Endothelial cell of umbilical vein (primary cell): ENCODE results near the gene SLC2A1. TPM values are rescaled to one million over a fixed set of nuclear protein-coding genes. Genes with fewer than 3 reads are reported as not detected.

ENCODE experiments used
- BruUV-seq: library from RNA; stranded (reverse); fragments of 400-500 nt; replicated peaks from 2 replicates; lab custom pipeline; 2021; lab: Mats Ljungman, UMichigan
- CTCF ChIA-PET: fragments of 300-600, 350-600 bp; sonication (Branson Sonifier 250); formaldehyde crosslinking; loops from one replicate; lab custom pipeline; 2021; ENCODE audit warnings: antibody characterized with exemption, inconsistent platforms; lab: Charles Lee
- POLR2A ChIA-PET: fragments of 300-600, 350-600 bp; sonication (Branson Sonifier 250); formaldehyde crosslinking; loops from one replicate; lab custom pipeline; 2021; ENCODE audit warnings: antibody characterized with exemption, inconsistent platforms; lab: Charles Lee
- DNase-seq: peaks from one replicate; pipeline ENCODE4 v3.0.0-alpha.2; 2011; ENCODE audit warnings: low read depth, low spot score
- FAIRE-seq: peaks from 2 replicates; lab custom pipeline; 2011; peaks lifted over from hg19 to GRCh38; lab: Jason Lieb, UNC
- H2AFZ ChIP-seq: 2 replicates; pipeline ENCODE4 v1.6.0; 2012; ENCODE audit warnings: low read depth, low read length, control low read depth, inconsistent platforms
- H3K27ac ChIP-seq: 2 replicates; pipeline ENCODE4 v1.5.1; 2011; ENCODE audit warnings: low read depth, mild to moderate bottlenecking, control low read depth, low read length, moderate library complexity; ENCODE audit not compliant: insufficient read depth
- H3K27me3 ChIP-seq, 2 experiments: 2 replicates each; pipeline versions ENCODE4 v1.6.0 to v1.6.1; 2011; ENCODE audit warnings: low read length in 2 of 2, mixed read lengths in 1 of 2; ENCODE audit not compliant: control insufficient read depth in 2 of 2, insufficient read depth in 2 of 2
- H3K36me3 ChIP-seq, 2 experiments: 2 replicates in 1 of 2; 3 replicates in 1 of 2; pipeline ENCODE4 v1.5.1; 2011; ENCODE audit warnings: low read length in 2 of 2, mild to moderate bottlenecking in 1 of 2, moderate library complexity in 1 of 2; ENCODE audit not compliant: control insufficient read depth in 2 of 2, insufficient read depth in 2 of 2; ENCODE audit errors: extremely low read depth in 1 of 2
- H3K4me1 ChIP-seq: 3 replicates; pipeline ENCODE4 v1.5.1; 2011; ENCODE audit warnings: mild to moderate bottlenecking, low read length; ENCODE audit not compliant: control insufficient read depth, insufficient read depth; ENCODE audit errors: extremely low read depth
- H3K4me2 ChIP-seq: 2 replicates; pipeline ENCODE4 v1.6.1; 2011; ENCODE audit warnings: low read length, control low read depth, mixed read lengths; ENCODE audit not compliant: insufficient read depth
- H3K4me3 ChIP-seq, 3 experiments: fragments of 200-600 bp in 1 of 3; sonication (generic), shearing (Covaris generic) in 1 of 3; replicated peaks in 1 of 3; 2 replicates each; pipeline ENCODE4 v1.5.1; 2011 to 2016; ENCODE audit warnings: control low read depth in 3 of 3, low read length in 3 of 3, mild to moderate bottlenecking in 2 of 3, inconsistent platforms in 1 of 3, low read depth in 1 of 3, moderate library complexity in 1 of 3; ENCODE audit not compliant: insufficient read depth in 1 of 3
- H3K79me2 ChIP-seq: 2 replicates; pipeline ENCODE4 v1.6.0; 2012; ENCODE audit warnings: low read length, inconsistent platforms; ENCODE audit not compliant: control insufficient read depth, insufficient read depth
- H3K9ac ChIP-seq: replicated peaks from 2 replicates; pipeline ENCODE3; 2011; ENCODE audit warnings: low read length, control low read depth; ENCODE audit not compliant: insufficient read depth; ENCODE audit errors: extremely low read depth
- H3K9me1 ChIP-seq: replicated peaks from 3 replicates; pipeline ENCODE4 v1.6.0; 2011; ENCODE audit warnings: mild to moderate bottlenecking, low read length; ENCODE audit not compliant: control insufficient read depth, insufficient read depth; ENCODE audit errors: extremely low read depth
- H3K9me3 ChIP-seq: replicated peaks from 2 replicates; pipeline ENCODE4 v1.5.1; 2012; ENCODE audit warnings: low read length, inconsistent platforms; ENCODE audit not compliant: control insufficient read depth, insufficient read depth
- H4K20me1 ChIP-seq: replicated peaks from 2 replicates; pipeline ENCODE3; 2011; ENCODE audit warnings: mild to moderate bottlenecking, low read length; ENCODE audit not compliant: control insufficient read depth, insufficient read depth; ENCODE audit errors: extremely low read depth
- CTCF ChIP-seq, 2 donors: IDR thresholded peaks; 1 replicate in 1 of 2; 2 replicates in 1 of 2; pipeline ENCODE4 v1.5.1; 2011; ENCODE audit warnings: low read length in 2 of 2, mild to moderate bottlenecking in 2 of 2, moderate library complexity in 2 of 2, control low read depth in 1 of 2, inconsistent platforms in 1 of 2, low read depth in 1 of 2; ENCODE audit not compliant: insufficient read depth in 1 of 2; ENCODE audit errors: extremely low read depth in 1 of 2
- EZH2 ChIP-seq: IDR thresholded peaks from 2 replicates; pipeline ENCODE4 v1.6.1; 2012; ENCODE audit warnings: borderline replicate concordance, low read depth, mild to moderate bottlenecking, moderate library complexity, low read length, inconsistent platforms; ENCODE audit not compliant: severe bottlenecking
- FOS ChIP-seq: IDR thresholded peaks from 2 replicates; pipeline ENCODE4 v1.6.1; 2011; ENCODE audit warnings: mild to moderate bottlenecking, low read length, moderate library complexity, borderline replicate concordance; ENCODE audit not compliant: insufficient read depth
- GATA2 ChIP-seq: IDR thresholded peaks from 2 replicates; pipeline ENCODE4 v1.7.0; 2011; ENCODE audit warnings: low read depth, mild to moderate bottlenecking, moderate library complexity, mixed read lengths, low read length; ENCODE audit not compliant: insufficient read length, insufficient read depth
- JUN ChIP-seq: IDR thresholded peaks from 2 replicates; pipeline ENCODE4 v1.6.1; 2011; ENCODE audit warnings: borderline replicate concordance, low read depth; ENCODE audit not compliant: insufficient read length, insufficient read depth
- MAX ChIP-seq: IDR thresholded peaks from 2 replicates; pipeline ENCODE4 v1.6.1; 2011; ENCODE audit not compliant: insufficient read depth, insufficient read length
- MYC ChIP-seq: IDR thresholded peaks from one replicate; pipeline ENCODE4 v1.6.1; 2011; ENCODE audit warnings: mild to moderate bottlenecking, low read depth, low read length
- POLR2A ChIP-seq: IDR thresholded peaks from 2 replicates; pipeline ENCODE4 v1.6.1; 2012; ENCODE audit warnings: low read depth, mild to moderate bottlenecking, control low read depth, low read length
- POLR2AphosphoS5 ChIP-seq: IDR thresholded peaks from 2 replicates; pipeline ENCODE4 v1.6.1; 2012; ENCODE audit warnings: low read depth, mild to moderate bottlenecking, control low read depth, low read length, moderate library complexity; ENCODE audit not compliant: insufficient read depth
- dilution Hi-C: fragments of 300-500 bp; cut with MboI; formaldehyde crosslinking; loops from one replicate; pipeline ENCODE4 v1.15.0; 2019; ENCODE audit warnings: low sequenced_read_pairs; ENCODE audit not compliant: extremely low pct_ligation_motif_present
- intact Hi-C: fragments of 100-400 bp; cut with micrococcal nuclease; formaldehyde crosslinking; loops from one replicate; pipeline ENCODE4 v1.10.0; 2022
- polyA plus RNA-seq, 4 experiments: library from polyadenylated mRNA; depleted of rRNA in 3 of 4; stranded (reverse) in 3 of 4; unstranded in 1 of 4; fragments of >200 nt; gene quantifications; 2 replicates each; pipeline versions ENCODE4 v1.2.1 to v1.2.3, GENCODE V29; 2011 to 2012; ENCODE audit warnings: missing spikeins in 1 of 4
- total RNA-seq: library from RNA; stranded (reverse); gene quantifications from 2 replicates; pipeline ENCODE4 v1.2.3, GENCODE V29; 2021

SLC2A1 gene
- total and polyA plus RNA-seq, 2 donors (not counting 3 experiments of a cell fraction or from before 2014, with no cell fraction given) = 42.2 to 46.5 TPM

GRCh38 chr1:42957229-42957879, 1.3 kb downstream of the SLC2A1 start:
- Histone ChIP-seq H3K4me2 (peak overlapping the region; percentile 70), H3K36me3 (no peaks in the 10 kb centered on the region), H3K27me3 (no peaks in the 10 kb centered on the region), H2AFZ (peak overlapping the region; percentile 83), H4K20me1 (no peaks in the 10 kb centered on the region), H3K79me2 (peaks cover 16% of the 10 kb centered on the region), H3K9me3 (no peaks in the 10 kb centered on the region), H3K9ac (peak overlapping the region; percentile 77), H3K4me3 (peak overlapping the region; percentile 43 to 79 (median 57)), H3K9me1 (no peaks in the 10 kb centered on the region), H3K27ac (peak overlapping the region; percentile 68), H3K4me1 (peaks cover 16% of the 10 kb centered on the region)
- TSS peak; percentile 34 for BruUV-seq
- intact Hi-C loops = no loop called here
- dilution Hi-C loops = no loop called here
- TF ChIP-seq JUN (no peak), CTCF (IDR thresholded peaks at IDR 0.05; ENCODE audit: extremely low read depth in 1 of 2, insufficient read depth in 1 of 2, low read depth in 1 of 2, low read length in 2 of 2) (no peak), POLR2AphosphoS5 (no peak), FOS (no peak), GATA2 (no peak), EZH2 (no peak), MYC (no peak), POLR2A (no peak), MAX (no peak)
- POLR2A ChIA-PET = no interaction called here
- CTCF ChIA-PET = interaction anchor here (1.0 to 3.5 kb wide), 4 partner anchors 33 to 117 kb away, joined by 4 to 17 read pairs (median 6); no protein-coding TSS in a partner anchor
- no peak for FAIRE-seq
- DNase-seq = peak; percentile 19
